ENCODE measurements around the gene PRXL2B. TPM values are rescaled to one million over a fixed set of nuclear protein-coding genes. Genes with fewer than 3 reads are reported as not detected.
"Not testable (repeated sequence)": the region's sequence is repeated elsewhere in the genome, so short reads cannot be mapped to it uniquely, and the experiment has no call there.

PRXL2B gene
- total and polyA plus RNA-seq, 5 donors, result 8.0 to 11.8 (median 9.4) TPM

DNA sequence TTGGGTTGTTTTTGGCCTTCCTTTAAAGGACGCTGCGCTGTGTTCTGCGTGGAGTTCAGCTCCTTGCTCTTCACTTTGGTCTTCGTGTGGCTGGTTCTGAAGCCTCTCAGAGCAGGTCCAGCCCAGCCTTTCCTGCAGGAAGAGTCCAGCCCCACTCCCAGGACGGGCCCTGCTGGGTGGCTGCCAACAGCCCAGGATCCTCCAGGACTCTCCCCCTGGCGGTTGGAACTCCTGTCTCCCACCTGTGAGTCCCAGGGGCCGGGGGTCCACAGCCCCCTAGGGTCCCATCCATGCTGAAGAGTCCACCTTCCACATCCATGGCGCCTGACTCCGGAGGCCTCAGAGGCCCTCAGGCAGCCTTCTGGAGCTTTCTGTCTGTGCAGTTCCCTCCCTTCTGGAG lies 35.0 kb upstream of the PRXL2B start:
- ATAC-seq; H3K4me1 ChIP-seq (ENCODE audit: control insufficient read depth, insufficient read depth, low read length); H3K9me3 ChIP-seq (ENCODE audit: control insufficient read depth, low read length); H3K27me3 ChIP-seq (ENCODE audit: control insufficient read depth, insufficient read depth); intact Hi-C loops (cut with DNase I): not testable (repeated sequence)
- WGBS, result 67% methylated on average over 9 of the region's 9 CpGs
- H3K4me3 ChIP-seq (ENCODE audit: low read length), result peak overlapping the region; percentile 3
- H3K27ac ChIP-seq (ENCODE audit: low read length), result peak overlapping the region; percentile 67
- peak; percentile 64 to 85 (median 84) for DNase-seq

DNA sequence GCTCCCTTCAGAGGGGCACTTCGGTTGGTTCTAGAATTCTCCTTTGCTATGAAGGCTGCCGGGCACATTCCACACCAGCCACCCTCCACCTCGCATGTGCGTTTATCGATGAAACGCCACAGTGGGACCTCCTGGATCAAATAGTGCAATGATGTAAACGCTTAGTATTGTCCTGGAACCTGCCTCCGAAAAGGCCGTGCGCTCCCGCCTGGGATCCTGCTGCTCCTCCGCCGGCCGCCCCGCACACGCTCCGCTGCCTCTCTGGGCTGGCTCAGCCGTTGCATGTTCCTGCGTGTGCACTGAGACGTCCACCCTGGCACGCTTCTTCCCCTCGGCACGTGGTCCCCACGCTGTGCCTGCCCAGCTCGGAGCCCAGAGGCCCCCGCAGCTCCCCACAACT lies 34.4 kb upstream of the PRXL2B start:
- H3K9me3 ChIP-seq (ENCODE audit: control insufficient read depth, low read length), result no peaks in the 10 kb centered on the region
- no peak for ATAC-seq
- intact Hi-C loops (cut with DNase I), result no loop called here
- no peak overlapping the region for H3K27ac ChIP-seq (ENCODE audit: low read length)
- peaks cover 10% of the 10 kb centered on the region for H3K4me1 ChIP-seq (ENCODE audit: control insufficient read depth, insufficient read depth, low read length)
- WGBS, result 93% methylated on average over 25 of the region's 26 CpGs
- no peak overlapping the region for H3K4me3 ChIP-seq (ENCODE audit: low read length)
- peak in 2 of 3 donors; percentile 9 to 37 for DNase-seq
- no peaks in the 10 kb centered on the region for H3K27me3 ChIP-seq (ENCODE audit: control insufficient read depth, insufficient read depth)

DNA sequence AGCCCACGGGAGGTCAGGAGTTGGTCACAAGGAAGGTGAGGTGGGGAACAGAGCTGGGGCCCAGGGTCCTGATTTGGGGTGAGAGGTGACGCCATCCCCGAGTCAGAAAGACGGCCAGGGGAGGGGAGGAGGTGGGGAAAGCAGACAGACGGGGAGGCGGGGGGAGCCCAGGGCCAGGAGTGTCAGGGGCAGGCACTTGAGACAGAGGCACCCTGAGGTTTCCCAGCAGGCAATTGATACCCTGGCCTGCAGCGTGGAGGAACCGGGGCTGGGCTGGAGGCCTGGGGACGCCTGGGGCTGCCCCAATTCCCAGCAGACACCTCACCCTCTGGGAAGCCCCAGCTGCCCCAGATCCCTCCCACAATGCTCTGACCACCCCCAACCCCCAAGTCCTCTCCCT lies 33.5 kb upstream of the PRXL2B start:
- ATAC-seq; H3K27ac ChIP-seq (ENCODE audit: low read length); H3K4me3 ChIP-seq (ENCODE audit: low read length); intact Hi-C loops (cut with DNase I); H3K9me3 ChIP-seq (ENCODE audit: control insufficient read depth, low read length); H3K4me1 ChIP-seq (ENCODE audit: control insufficient read depth, insufficient read depth, low read length); H3K27me3 ChIP-seq (ENCODE audit: control insufficient read depth, insufficient read depth): not testable (repeated sequence)
- 63% methylated on average over 8 of the region's 9 CpGs for WGBS
- peak in 1 of 3 donors; percentile 8 for DNase-seq

DNA sequence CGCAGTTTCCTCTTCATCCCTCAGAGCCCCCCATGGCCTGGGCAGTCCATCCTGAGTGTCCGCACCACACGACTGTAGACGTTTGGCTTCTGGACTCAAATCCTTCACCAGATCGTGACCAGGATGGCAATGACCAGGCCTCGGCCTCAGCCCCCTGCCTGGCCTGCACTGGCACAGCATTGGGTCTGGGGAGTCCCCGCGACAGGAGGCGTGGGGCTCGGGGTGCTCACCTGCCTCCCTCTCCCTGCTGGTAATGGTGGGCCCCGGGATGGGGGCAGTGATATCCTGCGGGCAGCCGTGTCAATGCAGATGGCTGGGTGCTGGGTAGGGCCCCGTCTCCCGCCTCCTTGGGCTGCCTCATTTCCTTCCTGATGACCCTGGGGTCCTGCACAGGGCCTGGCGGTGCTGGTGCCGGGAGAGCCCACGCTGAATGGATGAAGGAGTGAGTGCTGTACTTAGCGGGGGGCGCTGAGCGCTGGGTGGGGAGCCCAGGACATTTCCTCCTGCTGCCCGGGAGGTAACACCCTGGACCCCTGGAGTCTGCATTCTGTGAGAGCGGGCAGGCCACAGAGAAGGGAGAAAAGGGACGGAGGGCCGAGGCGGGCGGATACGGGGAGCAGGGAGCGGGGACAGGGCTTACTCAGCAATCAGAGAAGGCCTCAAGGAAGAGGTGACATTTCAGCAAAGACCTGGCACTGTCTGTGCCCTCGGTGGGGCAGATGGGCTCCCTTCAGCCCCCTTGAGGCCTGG lies 32.5 kb upstream of the PRXL2B start:
- Histone ChIP-seq H3K27ac (ENCODE audit: low read length) (no peak overlapping the region), H3K27me3 (ENCODE audit: control insufficient read depth, insufficient read depth) (no peaks in the 10 kb centered on the region), H3K4me3 (ENCODE audit: low read length) (no peak overlapping the region), H3K4me1 (ENCODE audit: control insufficient read depth, insufficient read depth, low read length) (peaks cover 3% of the 10 kb centered on the region), H3K9me3 (ENCODE audit: control insufficient read depth, low read length) (no peaks in the 10 kb centered on the region)
- intact Hi-C loops (cut with DNase I), result no loop called here
- peak; percentile 21 to 67 (median 64) for DNase-seq
- 78% methylated on average over 30 of the region's 30 CpGs for WGBS
- ATAC-seq, result no peak

DNA sequence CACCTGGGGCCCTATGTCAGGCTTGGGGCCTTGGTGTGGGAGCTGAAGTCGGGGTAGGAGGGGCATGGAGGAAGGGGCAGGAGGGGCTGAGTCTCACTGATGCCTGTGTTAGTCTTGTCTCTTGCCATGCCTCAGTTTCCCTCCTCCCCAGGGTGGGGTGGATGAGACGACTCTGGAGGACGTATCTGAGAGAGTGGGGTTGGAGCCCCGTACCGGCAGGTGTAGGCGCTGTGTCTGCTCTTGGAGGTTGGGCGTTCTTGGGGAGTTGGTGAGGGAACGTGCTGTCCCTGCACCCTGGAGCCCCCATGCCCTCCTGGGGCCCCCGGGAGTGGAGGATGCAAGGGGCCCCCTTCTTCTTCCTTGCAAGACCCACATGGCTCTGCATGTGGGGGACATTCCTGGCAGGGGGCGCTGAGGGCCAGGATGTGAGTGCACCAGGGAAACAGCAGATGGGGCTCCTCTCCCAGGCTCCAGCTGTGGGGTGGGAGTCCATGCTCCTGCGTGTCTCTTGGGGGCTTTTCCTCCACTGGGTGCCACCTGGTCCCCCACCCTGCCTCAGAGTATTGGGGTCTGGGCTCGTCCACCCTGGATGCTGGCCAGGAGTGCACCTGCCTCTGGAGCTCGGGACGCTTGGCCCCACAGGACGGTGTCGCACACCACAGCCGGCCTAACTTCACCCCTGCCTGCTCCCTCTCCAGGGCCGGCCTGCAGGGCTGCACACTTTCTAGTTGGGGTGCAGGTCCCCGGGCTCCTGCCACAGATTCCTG lies 31.8 kb upstream of the PRXL2B start:
- DNase-seq (peak; percentile 31 to 70 (median 69)), ATAC-seq (no peak)
- Histone ChIP-seq H3K4me1 (ENCODE audit: control insufficient read depth, insufficient read depth, low read length) (peaks cover 3% of the 10 kb centered on the region), H3K9me3 (ENCODE audit: control insufficient read depth, low read length) (no peaks in the 10 kb centered on the region), H3K27ac (ENCODE audit: low read length) (peak overlapping the region; percentile 2), H3K4me3 (ENCODE audit: low read length) (no peak overlapping the region), H3K27me3 (ENCODE audit: control insufficient read depth, insufficient read depth) (no peaks in the 10 kb centered on the region)
- intact Hi-C loops (cut with DNase I), result no loop called here
- 57% methylated on average over 19 of the region's 19 CpGs for WGBS

DNA sequence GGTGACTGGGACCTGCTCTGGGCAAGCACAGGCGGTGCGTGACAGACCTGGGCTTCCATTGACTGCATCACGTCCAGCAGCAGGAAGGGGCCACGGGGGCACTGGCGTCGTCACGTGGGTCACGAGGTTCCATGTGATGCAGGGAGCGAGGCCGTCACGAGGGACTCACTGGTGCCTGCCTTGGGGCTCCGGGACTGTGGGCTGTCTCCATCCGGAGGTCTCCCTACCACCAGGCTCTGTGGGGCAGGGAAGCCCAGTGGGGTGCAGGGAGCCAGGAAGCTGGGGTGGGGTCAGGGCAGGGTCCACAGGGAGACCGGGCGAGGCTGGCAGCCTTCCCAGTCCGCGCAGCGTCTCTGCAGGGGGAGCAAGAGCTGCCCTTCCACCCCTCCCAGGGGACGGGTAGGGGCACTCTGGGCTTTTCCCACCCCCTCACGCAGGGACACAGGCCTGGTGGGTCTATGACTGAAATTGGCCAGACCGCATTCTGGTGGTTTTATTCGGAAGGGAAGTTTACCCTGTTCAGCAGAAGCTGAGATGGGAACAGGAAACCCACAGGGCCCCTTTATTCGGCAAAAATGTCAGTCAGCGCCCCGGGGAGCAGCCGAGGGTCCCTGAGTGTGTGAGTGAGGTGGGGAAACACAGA lies 30.8 kb upstream of the PRXL2B start:
- Histone ChIP-seq H3K27ac (ENCODE audit: low read length) (peak overlapping the region; percentile 74), H3K4me3 (ENCODE audit: low read length) (peak overlapping the region; percentile 54), H3K27me3 (ENCODE audit: control insufficient read depth, insufficient read depth) (no peaks in the 10 kb centered on the region), H3K9me3 (ENCODE audit: control insufficient read depth, low read length) (no peaks in the 10 kb centered on the region), H3K4me1 (ENCODE audit: control insufficient read depth, insufficient read depth, low read length) (peaks cover 3% of the 10 kb centered on the region)
- ATAC-seq (peak; percentile 55 to 56), DNase-seq (peak; percentile 81 to 93 (median 92))
- 16% methylated on average over 26 of the region's 26 CpGs for WGBS
- intact Hi-C loops (cut with DNase I), result no loop called here

DNA sequence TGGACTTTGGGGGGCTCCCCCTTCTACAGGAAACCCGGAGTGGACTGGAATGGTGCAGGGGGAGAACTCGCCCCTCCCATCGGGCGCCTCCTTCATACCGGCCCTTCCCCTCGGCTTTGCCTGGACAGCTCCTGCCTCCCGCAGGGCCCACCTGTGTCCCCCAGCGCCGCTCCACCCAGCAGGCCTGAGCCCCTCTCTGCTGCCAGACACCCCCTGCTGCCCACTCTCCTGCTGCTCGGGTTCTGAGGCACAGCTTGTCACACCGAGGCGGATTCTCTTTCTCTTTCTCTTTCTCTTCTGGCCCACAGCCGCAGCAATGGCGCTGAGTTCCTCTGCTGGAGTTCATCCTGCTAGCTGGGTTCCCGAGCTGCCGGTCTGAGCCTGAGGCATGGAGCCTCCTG lies 30.3 kb upstream of the PRXL2B start, which contains the start of gene TNFRSF14:
TSS of gene TNFRSF14 (plus strand) at position 95 of the 401 bp plus-strand sequence. CDS start at position 389, 294 bp downstream.
- Histone ChIP-seq H3K4me1 (ENCODE audit: control insufficient read depth, insufficient read depth, low read length) (peaks cover 3% of the 10 kb centered on the region), H3K27ac (ENCODE audit: low read length) (peak within 1 kb of the TSS; percentile 74), H3K27me3 (ENCODE audit: control insufficient read depth, insufficient read depth) (no peaks in the 10 kb centered on the region), H3K9me3 (ENCODE audit: control insufficient read depth, low read length) (no peaks in the 10 kb centered on the region), H3K4me3 (ENCODE audit: low read length) (peak within 1 kb of the TSS; percentile 54)
- 7% methylated on average over 16 of the region's 16 CpGs for WGBS
- peak; percentile 43 to 44 for ATAC-seq
- intact Hi-C loops (cut with DNase I), result no loop called here
- DNase-seq, result peak in 2 of 3 donors; percentile 83 to 84

DNA sequence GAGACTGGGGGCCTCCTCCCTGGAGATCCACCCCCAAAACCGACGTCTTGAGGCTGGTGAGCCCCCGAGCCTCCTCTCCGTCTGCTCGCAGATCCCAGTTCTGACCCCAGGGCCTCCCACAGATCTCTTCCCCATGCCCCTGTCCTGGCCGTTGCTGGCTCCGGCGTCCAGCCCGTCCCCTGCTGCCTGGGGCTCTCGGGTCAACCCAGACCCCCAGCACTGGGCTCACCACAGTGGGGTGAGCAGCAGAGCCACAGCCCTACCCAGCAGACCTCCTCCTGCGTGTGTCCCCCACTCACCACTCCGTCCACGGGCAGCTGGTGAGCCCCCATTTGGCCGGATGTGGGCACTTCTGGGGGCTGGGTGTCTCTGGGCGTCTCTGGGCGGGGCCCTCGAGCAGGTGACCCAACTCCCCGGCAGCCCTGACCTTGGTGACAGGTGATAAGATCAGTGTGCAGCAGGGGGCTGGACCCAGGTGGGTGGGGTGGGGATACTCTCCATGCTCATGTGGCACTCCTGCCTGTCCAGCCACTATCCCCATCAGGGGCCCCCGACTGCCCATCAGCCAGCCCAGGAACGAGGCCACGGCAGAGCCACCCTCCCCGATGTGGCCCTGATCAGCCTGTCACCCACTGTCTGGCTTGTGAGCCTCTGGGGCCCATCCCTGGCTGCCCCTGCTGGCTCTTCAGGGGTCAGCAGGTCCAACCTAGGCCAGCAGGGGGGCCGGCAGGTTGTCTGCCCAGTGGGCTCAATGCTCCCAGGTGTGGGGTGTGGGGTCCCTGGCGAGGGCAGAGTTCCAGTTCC lies 29.7 kb upstream of the PRXL2B start:
- ATAC-seq (peak; percentile 1 to 4), DNase-seq (peak; percentile 23 to 72 (median 68))
- intact Hi-C loops (cut with DNase I), result no loop called here

DNA sequence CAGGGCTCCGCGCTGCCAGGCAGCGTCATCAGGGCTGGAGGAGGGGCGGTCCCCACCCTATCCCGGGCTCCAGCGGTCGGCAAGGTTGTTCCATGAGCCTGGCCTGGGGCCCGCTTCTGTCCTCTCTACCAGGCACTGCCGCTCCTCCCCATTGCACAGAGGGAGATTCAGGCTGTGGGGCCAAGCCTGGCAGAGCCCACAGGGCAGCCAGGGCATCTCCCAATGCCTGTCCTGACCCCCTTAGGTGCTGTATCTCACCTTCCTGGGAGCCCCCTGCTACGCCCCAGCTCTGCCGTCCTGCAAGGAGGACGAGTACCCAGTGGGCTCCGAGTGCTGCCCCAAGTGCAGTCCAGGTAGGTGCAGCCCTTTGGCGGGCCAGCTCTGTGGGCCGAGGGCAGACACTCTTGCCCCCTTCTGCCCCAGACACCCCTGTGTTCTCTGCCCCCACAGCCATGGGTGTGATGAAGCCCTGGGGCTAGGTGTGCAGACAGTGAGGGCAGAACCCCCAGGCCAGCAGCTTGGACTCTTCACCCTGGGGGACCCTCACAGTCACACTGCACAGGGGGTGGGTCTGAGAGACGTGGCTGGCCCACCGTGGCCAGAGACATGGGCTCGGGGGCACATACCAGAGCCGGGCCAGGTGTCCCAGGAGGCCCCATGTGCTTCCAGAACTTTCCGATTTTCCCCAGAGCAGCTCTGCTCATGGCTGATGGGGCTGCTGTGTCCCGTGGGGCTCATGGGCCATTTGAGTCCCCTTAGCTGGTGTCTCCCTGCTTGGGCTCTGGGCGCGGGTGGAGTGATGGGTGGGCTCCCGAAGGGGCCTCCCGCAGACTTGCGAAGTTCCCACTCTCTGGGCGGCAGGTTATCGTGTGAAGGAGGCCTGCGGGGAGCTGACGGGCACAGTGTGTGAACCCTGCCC lies 28.8 kb upstream of the PRXL2B start:
- 79% methylated on average over 30 of the region's 30 CpGs for WGBS
- peak overlapping the region; percentile 54 for H3K4me3 ChIP-seq (ENCODE audit: low read length)
- peaks cover 3% of the 10 kb centered on the region for H3K4me1 ChIP-seq (ENCODE audit: control insufficient read depth, insufficient read depth, low read length)
- H3K9me3 ChIP-seq (ENCODE audit: control insufficient read depth, low read length), result no peaks in the 10 kb centered on the region
- no peaks in the 10 kb centered on the region for H3K27me3 ChIP-seq (ENCODE audit: control insufficient read depth, insufficient read depth)
- peak overlapping the region; percentile 14 for H3K27ac ChIP-seq (ENCODE audit: low read length)
- DNase-seq (peak; percentile 54 to 79 (median 73)), ATAC-seq (peak; percentile 1 to 42)
- intact Hi-C loops (cut with DNase I), result no loop called here

More for the DNA sequence above, 29.7 kb upstream of the PRXL2B start:
- Histone ChIP-seq H3K27ac (ENCODE audit: low read length) (peak overlapping the region; percentile 74), H3K4me1 (ENCODE audit: control insufficient read depth, insufficient read depth, low read length) (peaks cover 3% of the 10 kb centered on the region), H3K27me3 (ENCODE audit: control insufficient read depth, insufficient read depth) (no peaks in the 10 kb centered on the region), H3K9me3 (ENCODE audit: control insufficient read depth, low read length) (no peaks in the 10 kb centered on the region), H3K4me3 (ENCODE audit: low read length) (peak overlapping the region; percentile 54)
- 19% methylated on average over 24 of the region's 24 CpGs for WGBS
